Activated CD8-positive, alpha-beta memory T cell treated with anti-CD3 and anti-CD28 coated beads, Interleukin-2, amount 50 U/mL, for 4 hours (primary cell): ENCODE data around the gene UBE2U.
"Not testable (repeated sequence)": the region's sequence is repeated elsewhere in the genome, so short reads cannot be mapped to it uniquely, and the experiment has no call there.

Experiments
- DNase-seq: peaks from one replicate; pipeline ENCODE4 v3.0.0-alpha.2; 2020

Gene UBE2U

DNA sequence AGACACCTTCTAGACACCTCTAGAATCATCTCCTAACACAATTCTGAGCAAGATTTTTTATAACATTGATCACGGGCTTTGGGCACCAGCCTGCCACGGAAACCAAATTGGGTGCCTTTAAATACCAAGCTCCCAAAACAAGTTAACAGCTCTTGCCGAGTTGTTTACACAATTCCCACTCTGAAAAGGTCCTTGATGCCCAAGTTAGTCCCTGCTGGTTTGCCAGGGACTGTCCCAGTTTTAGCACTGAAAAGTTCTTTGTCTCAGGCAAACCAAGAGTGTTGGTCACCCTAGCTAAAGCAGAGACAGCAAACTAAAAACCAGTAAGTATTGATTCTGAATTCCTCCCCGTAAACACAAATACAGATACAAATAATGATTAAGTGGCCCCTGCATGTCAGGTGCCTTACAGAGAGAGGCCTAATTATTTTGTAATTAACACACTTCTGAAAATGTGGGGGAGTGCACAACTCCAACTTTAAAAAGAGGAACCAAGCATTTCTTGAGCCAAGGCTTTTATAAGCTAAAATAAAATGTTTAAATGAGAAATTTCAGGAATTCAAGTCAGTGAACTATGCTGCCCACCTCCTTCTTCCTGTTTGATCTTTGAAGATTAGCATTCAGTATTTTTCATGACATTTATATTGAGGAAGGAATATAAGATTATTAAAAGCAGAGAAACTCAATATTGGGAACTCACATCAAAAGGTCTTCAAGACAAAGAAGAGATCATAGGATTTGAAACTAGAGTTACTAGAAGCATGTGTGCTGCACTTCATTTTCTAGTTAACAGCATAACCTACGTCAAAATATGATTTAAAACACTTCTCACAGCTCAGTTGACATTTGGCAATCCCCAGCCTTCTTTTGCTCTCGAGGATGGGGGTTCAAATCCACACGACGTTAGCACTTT, 9.0 kb upstream of the UBE2U start:
- no peak for DNase-seq

GRCh38 chr1:64195081-64195395, 8.4 kb upstream of the UBE2U start:
- DNase-seq, result no peak

DNA sequence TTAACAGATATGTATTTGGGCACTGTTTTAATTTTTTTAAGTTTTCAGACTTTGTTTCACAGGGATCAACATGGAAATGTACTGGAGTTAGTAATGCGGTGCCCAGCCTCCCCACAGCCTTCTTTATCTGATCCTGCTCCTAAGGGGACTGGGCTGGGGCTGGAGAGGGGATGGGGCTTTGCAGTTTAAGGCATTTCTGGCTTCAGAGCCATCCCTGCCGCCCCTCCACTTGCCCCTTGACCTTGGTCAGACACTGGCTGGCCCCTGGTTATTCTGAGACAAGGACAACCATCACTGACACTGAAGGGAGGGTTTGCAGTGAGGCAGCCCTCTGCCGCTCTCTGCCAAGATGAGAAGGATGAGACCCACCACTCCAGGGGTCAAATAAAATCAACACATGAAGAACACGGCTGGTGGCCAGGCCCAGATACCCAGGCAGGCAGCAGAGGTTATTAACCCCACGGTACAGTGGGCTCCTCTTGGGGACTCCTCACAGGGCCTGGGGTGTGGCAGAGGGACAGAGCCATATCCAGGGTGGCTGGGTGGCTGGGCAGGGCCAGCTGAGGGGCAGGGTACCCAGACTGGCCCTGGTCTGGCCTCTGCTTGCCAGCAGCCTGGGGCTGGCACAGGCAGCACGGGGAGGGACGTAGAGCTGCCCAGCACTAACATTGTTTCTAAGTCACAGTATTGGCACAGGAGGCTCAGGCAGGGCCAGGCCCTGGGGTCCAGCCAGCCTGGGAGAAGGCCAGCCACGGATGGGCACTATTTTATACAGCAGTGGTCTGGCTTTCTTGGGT, 7.2 kb upstream of the UBE2U start:
- no peak for DNase-seq

GRCh38 chr1:64197076-64197475, 6.3 kb upstream of the UBE2U start:
- DNase-seq, result no peak

GRCh38 chr1:64199154-64199553, 4.3 kb upstream of the UBE2U start:
- DNase-seq, result no peak

- DNase-seq, result no peak
Observed at GRCh38 chr1:64200064-64200463, 3.4 kb upstream of the UBE2U start.

DNA sequence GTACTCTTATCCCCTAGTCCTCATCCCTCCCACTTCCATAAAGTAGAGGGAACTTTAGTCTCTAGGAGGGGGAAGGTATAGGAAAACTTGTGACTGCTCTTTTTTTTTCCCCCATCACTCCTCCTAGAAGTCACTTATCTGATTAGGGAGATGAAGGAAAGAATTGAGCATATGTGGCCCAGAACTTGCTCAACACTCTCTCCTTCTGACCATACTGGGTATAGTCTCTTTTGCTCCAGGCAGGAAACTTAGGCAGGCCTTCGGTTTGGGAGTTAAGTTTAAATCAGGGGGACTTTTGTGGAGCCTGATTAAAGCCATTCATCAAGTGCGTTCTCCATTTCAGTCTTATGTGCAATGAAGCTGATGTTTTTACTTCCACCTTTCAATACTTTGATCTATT, 5.8 kb downstream of the UBE2U start:
- DNase-seq, result no peak

GRCh38 chr1:64212031-64212430, 8.6 kb downstream of the UBE2U start:
- DNase-seq, result no peak

GRCh38 chr1:64215576-64215975, 12.2 kb downstream of the UBE2U start:
- no peak for DNase-seq

DNA sequence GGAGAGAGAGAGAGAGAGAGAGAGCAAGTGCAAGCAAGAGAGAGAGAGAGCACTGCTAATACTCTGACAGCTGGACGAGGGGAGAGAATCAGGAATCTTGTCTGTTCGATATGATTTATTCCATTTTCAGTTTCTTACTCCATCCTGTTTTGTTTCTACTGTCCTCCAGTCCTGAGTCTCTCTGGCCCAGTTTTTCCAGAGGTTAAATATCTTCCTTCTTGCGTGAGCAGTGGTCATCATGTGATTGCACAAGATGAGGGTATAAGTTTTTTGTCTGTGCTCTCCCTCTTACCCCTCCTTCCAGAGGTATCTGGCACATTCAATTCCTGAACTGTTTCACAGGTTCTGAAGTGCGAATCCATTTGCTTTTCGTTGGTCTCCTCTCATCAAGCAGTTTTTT, 16.8 kb downstream of the UBE2U start:
- no peak for DNase-seq

DNA sequence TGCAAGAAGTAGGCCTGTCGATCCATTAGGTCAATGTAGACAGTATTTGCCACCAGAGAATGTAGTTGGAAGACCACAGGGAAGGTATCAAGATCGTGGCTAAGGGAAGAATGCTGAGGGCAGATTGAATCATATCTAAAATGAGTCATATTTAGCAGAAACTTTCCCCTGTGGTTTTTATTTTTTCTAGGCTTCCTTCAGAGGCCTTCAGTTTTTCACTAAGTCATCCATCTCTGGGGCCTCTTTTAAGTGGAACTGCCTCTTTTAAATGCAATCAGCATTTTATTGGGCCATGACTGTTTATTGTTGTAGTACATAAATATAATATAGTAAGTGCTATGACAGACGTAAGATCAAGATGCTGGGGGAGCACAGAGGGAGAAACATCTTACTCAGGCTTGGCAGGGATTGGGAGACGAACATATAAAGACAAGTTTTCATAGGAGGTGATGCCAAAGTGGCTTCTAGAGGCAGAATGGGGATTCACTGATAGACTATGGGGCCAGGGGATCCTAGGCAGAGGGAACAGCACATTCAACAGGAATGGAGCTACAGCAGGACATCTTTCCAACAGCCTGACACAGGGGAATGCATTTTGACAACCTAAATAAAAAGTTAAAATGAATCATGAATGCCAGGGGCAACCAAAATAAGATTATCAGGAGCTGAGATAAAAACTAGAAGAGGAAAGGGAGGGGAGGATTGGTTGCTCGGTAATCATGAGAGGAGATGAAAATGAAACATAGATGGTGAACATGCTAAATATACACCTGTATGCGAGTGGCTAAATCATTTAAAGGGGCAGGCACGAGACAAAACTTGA, 20.1 kb downstream of the UBE2U start:
- no peak for DNase-seq

- not testable (repeated sequence) for DNase-seq
Observed at GRCh38 chr1:64224236-64224635, 20.8 kb downstream of the UBE2U start.

GRCh38 chr1:64228167-64228957, 24.9 kb downstream of the UBE2U start:
- no peak for DNase-seq

DNA sequence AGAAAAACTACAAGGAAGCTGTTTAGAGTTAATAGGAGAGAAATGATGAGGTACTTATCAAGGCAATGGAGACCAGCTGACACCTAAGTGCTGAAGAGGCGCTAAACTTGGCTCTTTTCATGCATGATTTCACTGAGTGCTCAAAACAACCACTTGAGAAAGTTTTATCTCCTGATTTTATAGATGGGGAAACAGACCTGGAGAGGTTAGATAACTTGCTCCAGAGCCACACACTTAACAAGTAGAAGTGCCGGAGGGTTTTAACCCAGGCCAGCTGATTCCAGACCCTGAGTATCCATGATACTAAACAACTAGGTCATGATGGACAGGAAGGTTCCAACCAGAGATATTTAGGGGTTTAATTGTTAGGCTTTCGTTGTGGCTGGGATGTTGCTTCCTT, 25.9 kb downstream of the UBE2U start:
- DNase-seq, result no peak

GRCh38 chr1:64231153-64231552, 27.7 kb downstream of the UBE2U start:
- DNase-seq, result no peak

DNA sequence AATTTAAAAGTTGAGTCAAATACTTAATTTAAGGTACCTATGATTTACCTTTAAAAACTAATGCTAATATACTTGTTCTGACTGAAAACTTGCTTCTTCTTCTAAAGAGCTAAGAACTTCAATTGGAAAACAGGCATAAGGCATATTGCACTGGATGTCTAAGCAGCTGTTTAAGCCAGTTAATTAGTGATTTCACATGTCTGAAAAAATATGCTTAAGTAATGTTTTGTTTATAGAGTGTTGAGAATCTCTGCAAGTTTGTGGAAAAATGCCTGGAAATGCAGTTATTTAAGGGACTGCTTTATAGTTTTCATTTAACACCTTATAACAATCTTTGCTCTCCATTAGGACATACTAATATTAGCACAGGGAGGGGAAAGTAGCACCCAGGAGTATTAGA, 28.2 kb downstream of the UBE2U start:
- DNase-seq, result no peak

GRCh38 chr1:64234714-64235113, 31.3 kb downstream of the UBE2U start:
- no peak for DNase-seq

- DNase-seq, result no peak
Observed at GRCh38 chr1:64235181-64235580, 31.8 kb downstream of the UBE2U start.

- DNase-seq, result no peak
Observed at GRCh38 chr1:64235910-64236309, 32.5 kb downstream of the UBE2U start.

- DNase-seq, result no peak
Observed at GRCh38 chr1:64236541-64236954, 33.1 kb downstream of the UBE2U start.

- DNase-seq, result not testable (repeated sequence)
Observed at GRCh38 chr1:64239519-64239918, 36.1 kb downstream of the UBE2U start.

- DNase-seq, result no peak
Observed at GRCh38 chr1:64240206-64240605, 36.8 kb downstream of the UBE2U start.

- no peak for DNase-seq
Observed at GRCh38 chr1:64241069-64241468, 37.6 kb downstream of the UBE2U start.
